ENCODE measurements around the gene SLC47A2.
"Not testable (repeated sequence)": the region's sequence is repeated elsewhere in the genome, so short reads cannot be mapped to it uniquely, and the experiment has no call there.

The SLC47A2 gene

GRCh38 chr17:19716108-19717030 is at the start of gene SLC47A2:
Gene SLC47A2 (minus strand): TSS chr17:19716584. CDS start chr17:19716555, 29 bp downstream.
- DNase-seq = no peak

GRCh38 chr17:19766016-19766415 is 49.6 kb upstream of the SLC47A2 start:
- no peak for DNase-seq

- not testable (repeated sequence) for DNase-seq
Measured at GRCh38 chr17:19763991-19764390, 47.6 kb upstream of the SLC47A2 start.

GRCh38 chr17:19763416-19763815 is 47.0 kb upstream of the SLC47A2 start:
- no peak for DNase-seq

- DNase-seq = no peak
Measured at GRCh38 chr17:19762515-19762961, 46.2 kb upstream of the SLC47A2 start.

- DNase-seq = no peak
Measured at GRCh38 chr17:19760746-19761145, 44.4 kb upstream of the SLC47A2 start.

GRCh38 chr17:19759568-19760549 is 43.5 kb upstream of the SLC47A2 start:
- DNase-seq = no peak

- DNase-seq = no peak
Measured at GRCh38 chr17:19757536-19758180, 41.3 kb upstream of the SLC47A2 start.

GRCh38 chr17:19756546-19756945 is 40.2 kb upstream of the SLC47A2 start:
- DNase-seq = no peak

GRCh38 chr17:19755821-19756510 is 39.6 kb upstream of the SLC47A2 start:
- no peak for DNase-seq

GRCh38 chr17:19755392-19755791 is 39.0 kb upstream of the SLC47A2 start:
- no peak for DNase-seq

GRCh38 chr17:19753661-19754463 is 37.5 kb upstream of the SLC47A2 start:
- DNase-seq = peak; percentile 5

GRCh38 chr17:19753051-19753509 is 36.7 kb upstream of the SLC47A2 start:
- DNase-seq = peak; percentile 27

GRCh38 chr17:19752216-19753050 is 36.0 kb upstream of the SLC47A2 start:
- DNase-seq = no peak

GRCh38 chr17:19750835-19751234 is 34.5 kb upstream of the SLC47A2 start:
- no peak for DNase-seq

GRCh38 chr17:19750020-19750572 is 33.7 kb upstream of the SLC47A2 start:
- DNase-seq = no peak

- DNase-seq = no peak
Measured at GRCh38 chr17:19748807-19749193, 32.4 kb upstream of the SLC47A2 start.

GRCh38 chr17:19747829-19748806 is 31.7 kb upstream of the SLC47A2 start, which contains the start of gene ALDH3A1:
Gene ALDH3A1 (minus strand): TSS chr17:19748298. CDS start chr17:19745129, 3,169 bp downstream.
- DNase-seq = no peak

Measured in DMS153 (cell line).